COLO829 (cell line): ENCODE data around the gene IFNA2.
"Not testable (repeated sequence)": the region's sequence is repeated elsewhere in the genome, so short reads cannot be mapped to it uniquely, and the experiment has no call there.

ENCODE experiments used
- DNase-seq: peaks from one replicate; pipeline ENCODE4 v3.0.0; 2012; ENCODE audit warnings: low spot score

The IFNA2 gene

DNA sequence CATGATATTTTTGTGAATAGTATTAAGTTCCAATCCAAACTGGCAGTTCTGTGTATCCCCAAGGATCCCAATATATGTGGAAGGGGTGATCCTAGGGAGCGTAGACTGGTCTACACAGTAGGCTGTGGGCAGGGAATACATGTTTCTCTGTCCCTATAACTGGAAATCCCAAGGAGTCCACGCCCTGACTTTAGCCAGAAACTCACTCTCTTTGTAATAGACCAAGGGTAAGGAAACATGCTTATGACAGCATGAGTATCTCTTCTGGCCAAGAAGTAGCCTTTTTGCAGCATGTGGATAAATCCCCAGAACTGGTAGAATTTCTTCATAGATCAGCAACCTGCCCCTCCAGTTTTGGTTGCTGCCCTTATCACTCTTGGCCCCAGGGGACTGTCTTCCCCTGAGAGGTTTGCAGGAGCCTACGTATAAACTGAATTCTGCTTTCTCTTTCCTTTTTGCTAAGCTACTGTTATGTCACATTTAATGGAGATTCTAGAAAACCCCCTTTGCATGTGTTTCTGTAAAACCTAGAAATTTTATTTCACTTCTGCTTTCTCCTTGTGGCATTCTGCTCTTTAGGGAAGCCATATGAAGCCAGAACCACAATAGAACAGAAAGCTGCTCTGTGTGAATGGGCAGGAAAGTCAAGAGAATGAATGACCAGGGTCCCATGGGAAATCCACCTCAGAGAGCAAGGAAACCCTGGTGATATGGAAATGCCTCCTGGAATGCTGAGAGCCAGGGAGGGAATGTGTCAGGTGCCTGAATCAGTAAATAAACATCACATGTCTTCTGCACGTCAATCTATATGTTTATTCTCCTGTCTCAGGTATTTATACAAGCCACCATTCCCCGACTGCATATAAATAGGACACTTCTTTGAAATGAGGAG is 3.5 kb downstream of the IFNA2 start:
- peak; percentile 3 for DNase-seq

- DNase-seq: not testable (repeated sequence)
Observed at GRCh38 chr9:21371467-21371866, 13.7 kb downstream of the IFNA2 start.

DNA sequence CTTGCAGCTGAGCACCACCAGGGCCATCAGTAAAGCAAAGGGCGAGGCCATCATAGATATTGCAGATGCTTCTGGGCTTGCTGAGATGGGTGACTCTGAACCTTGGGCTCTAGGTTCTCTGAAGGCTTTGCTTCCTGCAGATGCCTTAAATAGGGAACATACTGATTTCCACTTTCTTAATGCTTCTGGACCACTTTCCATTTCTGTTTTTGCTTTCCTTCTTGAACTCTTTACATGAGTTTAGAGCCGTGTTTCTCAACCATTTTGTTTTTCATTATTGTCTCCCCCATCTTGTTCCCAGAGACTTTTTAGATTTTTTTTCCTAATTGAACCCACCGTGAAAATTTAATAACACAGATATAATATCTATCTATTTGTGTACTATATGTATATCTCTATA is 17.2 kb downstream of the IFNA2 start, which contains the start of gene IFNA13:
Gene IFNA13 (minus strand): TSS at position 101 of the 400 bp plus-strand sequence. CDS start 47 bp downstream, at position 54.
- no peak for DNase-seq

- not testable (repeated sequence) for DNase-seq
Observed at GRCh38 chr9:21367169-21367568, 18.0 kb downstream of the IFNA2 start.

DNA sequence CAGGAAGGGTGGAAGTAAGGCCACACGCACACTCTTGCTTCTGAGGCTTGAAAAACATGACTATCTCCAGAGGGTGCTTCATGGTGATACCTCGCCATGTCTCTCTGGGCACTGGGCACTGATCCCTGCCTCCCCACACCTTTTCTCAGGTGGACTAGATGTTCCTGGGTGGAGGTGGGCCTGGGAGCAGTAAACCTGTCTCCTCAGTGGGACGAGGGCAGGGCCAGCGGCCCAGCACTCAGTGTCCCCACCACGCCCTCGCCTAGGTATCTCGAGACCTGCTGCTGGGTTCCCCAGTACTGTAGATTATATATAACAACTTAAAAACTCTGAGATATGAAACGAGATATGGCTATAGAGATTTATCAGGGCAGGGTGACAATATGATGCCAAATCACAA is 22.9 kb downstream of the IFNA2 start:
- no peak for DNase-seq

DNA sequence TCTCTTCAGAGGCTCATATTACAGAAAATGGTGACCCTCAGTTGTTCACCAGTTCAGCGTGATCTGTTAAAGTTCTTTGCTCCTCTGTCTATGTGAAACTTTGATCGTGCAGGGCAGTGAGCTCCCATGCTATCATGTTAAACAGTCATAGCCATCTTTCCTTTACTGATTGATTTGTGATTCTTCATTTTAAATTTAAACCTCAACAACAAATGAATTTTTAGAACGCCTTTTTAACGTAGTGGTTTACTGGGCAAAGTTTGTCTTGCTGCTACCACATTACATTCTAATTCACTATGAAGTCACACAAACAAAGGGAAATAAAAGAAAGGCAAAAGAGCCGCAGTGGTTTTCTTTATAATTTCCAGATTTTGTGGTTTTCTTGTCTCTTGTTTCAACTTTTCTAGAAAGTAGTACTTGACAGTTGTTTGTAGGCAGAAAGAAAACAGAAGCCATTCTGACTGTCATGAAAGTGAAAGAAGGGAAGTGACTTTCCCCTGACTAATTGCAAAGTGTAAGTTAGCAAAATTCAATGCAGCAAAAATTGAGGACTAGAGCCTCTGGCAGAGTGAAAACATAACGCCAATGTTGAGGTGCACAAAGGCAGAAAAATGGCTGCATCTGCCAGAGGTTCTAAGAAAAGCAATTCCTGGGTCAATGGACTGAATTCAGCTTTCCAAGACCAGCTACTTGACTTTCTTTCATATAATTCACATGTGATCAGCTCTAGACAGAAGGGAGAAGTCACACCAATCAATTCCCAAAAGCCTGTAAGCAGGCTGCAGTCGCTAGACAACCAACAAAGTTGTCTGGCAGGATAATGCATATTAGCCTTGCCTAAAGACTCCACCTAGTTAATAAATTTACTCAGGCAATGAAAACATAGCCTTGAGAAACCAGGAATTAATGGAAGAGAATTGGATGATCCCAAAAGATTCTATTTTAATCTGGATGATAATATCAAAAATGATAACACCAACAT is 27.4 kb downstream of the IFNA2 start:
- DNase-seq: no peak

- DNase-seq: no peak
Observed at GRCh38 chr9:21350787-21351186, 34.4 kb downstream of the IFNA2 start, which contains the start of gene IFNA6. TSS of gene IFNA6 (minus strand) at chr9:21350887. CDS start at chr9:21350887, 0 bp downstream.

DNA sequence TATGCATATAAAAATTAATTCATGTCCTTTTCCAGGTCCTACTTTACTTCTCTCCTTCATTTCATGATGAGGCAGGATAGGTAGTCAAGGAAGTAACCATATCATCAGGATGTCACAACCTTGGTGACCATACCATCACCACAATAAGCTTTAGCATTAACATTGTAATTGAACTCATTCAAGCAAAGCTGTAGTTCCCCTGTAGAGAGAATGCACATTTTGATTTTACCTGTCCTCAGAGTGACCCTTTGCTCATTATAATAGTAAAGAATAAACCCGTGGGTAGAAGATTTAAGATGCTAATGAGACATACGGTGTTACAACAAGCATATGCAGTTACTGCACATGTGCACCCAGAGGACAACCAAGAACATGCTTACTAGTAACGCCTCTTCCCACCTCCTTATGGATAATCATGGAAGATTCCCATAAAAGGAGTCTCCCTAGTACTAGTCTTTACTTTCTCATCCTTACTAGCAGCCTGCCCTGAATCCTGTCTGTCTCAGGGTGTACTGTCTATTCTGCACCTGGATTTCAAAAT is 36.7 kb downstream of the IFNA2 start:
- no peak for DNase-seq

DNA sequence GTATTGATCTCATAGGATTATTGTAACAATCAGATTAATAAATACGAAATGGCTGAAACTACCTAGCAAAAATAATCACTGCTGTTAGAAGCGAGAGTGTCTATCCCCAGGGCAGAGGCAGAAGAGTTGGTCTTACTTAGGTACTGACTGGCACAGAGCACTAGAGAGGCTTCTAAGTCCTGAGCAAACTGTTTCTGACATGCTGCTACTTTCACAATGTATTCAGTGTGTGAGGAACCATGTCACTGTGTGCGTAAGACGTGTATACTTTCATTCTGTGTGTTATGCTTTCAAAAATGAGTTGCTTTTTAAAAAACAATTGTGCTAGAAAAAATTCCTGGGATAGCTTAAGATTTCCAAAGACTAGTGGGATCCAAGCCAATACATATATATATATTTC is 44.5 kb downstream of the IFNA2 start:
- DNase-seq: no peak

DNA sequence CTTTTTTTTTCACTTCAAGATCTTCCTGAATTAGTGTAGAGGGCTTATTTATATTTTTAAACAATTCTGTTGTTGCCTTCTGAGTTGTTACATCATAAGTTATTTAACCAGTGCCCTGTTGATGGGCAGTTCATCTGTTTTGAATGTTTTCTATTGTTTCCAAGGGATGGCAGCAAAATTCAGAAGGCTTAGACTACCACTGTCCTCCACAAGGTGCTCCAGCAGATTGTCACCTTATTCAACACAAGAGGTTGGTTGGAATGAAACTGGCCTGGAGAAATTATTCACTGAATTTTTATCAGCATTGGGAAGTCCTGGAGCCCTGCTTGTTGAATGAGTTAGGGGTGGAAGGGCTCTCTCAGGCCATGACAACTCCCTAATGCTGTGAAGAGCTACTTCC is 48.7 kb downstream of the IFNA2 start:
- no peak for DNase-seq

DNA sequence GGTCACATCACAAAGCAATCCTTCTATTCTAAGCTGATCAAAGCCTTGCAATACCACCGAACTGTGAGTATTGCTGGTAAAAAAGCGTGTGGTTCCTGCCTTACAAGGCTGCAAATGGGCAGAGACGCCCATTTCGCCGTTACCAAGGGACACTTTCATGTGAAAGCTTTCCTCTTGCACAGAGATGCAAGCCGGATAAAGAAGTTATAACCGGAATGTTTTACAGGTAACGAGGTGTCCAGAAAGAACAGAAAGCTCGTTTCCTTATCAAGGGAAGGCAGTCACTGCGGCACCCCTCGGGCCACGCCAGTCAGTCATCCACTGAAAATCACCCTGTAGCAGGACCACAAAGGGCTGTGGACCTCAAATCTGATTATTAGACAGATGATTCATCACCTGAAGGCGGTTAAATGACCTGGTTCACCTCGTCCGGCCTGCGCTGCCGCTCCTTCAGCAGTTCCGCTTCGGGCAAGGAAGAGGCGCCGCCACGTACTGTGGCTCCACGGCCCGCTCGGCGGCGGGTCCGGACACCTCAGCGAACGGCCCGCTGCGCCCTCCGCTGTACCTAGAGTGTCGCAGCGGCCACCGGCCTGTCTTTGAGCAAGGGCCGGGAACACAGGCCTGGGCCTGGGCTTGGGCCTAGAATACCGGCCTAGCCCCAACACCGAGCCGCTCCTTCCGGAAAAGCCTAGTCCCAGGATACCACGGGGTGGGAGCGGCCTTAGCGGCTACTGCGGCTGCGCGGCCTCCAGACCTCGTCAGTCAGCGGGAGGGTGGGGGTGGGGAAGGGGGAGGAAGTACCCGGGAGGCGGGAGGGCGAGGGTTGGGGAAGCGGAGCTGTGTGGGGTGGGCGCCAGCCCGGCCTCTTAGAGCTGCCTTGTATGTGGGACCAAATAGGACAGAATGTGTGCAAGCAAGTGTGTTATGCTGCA is 50.2 kb downstream of the IFNA2 start, which contains the start of gene KLHL9:
Gene KLHL9 (minus strand): TSS at position 704 of the 932 bp plus-strand sequence. CDS start 545 bp downstream, at position 159.
- peak; percentile 90 for DNase-seq
